ENCODE measurements around the gene THEM5.

GRCh38 chr1:151807766-151808165 is 45.7 kb downstream of the THEM5 start:
- TF ChIP-seq CTCF (IDR thresholded peaks at IDR 0.05) (no peak), POLR2A (IDR thresholded peaks at IDR 0.05) (no peak)
